ENCODE results near the gene CIPC.

DNA sequence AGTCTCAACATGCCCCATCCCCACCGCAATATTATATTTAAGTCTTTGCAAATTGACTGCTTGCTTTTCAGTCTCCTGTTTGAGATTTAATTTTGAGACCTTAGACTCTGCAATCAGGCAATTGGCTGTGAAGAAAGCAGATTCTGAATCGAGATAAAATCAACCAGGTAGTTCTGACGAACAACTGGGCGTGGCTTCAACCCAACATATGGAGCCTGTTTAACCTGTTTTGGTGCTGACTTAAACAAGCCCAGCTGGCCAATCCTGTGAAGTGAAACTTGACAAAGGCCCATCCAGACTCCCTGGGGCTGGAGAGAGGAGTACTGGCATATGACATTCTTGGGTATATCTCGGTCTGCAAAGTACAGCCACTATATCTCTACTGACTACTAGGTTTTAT is 9.8 kb upstream of the CIPC start:
- TF ChIP-seq CTCF (conservative IDR thresholded peaks at IDR 0.05; ENCODE audit: low read depth, low read length) (no peak), EZH2 (IDR thresholded peaks at IDR 0.05; ENCODE audit: low read length, unreplicated experiment) (no peak), EZH2phosphoT487 (IDR thresholded peaks at IDR 0.05; ENCODE audit: borderline replicate concordance, low read length) (no peak)
